MM.1S (cell line): ENCODE data around the gene UGGT2.

ENCODE experiments used
- CTCF ChIP-seq: fragments of 300-600 bp; sonication (generic); IDR thresholded peaks from 2 replicates; pipeline ENCODE4 v1.5.1; 2016; ENCODE audit warnings: antibody characterized with exemption, low read length, mixed read lengths
- EZH2 ChIP-seq: fragments of 300-600 bp; sonication (generic); optimal IDR thresholded peaks from 2 replicates; pipeline ENCODE3; 2017; ENCODE audit warnings: low read depth, mild to moderate bottlenecking, antibody characterized with exemption, low read length, mixed read lengths
- EZH2phosphoT487 ChIP-seq: fragments of 300-600 bp; sonication (generic); IDR thresholded peaks from 2 replicates; pipeline ENCODE4 v1.6.1; 2018; ENCODE audit warnings: antibody characterized with exemption, low read length

GRCh38 chr13:95865080-95865615 is 188.1 kb downstream of the UGGT2 start:
- TF ChIP-seq CTCF (no peak), EZH2 (no peak), EZH2phosphoT487 (no peak)
